ENCODE measurements around the gene CYP2A6. TPM values are rescaled to one million over a fixed set of nuclear protein-coding genes. Genes with fewer than 3 reads are reported as not detected.
A peak's percentile ranks its signal among the peaks of the same experiment; 100 is the strongest.
"Not testable (repeated sequence)": the region's sequence is repeated elsewhere in the genome, so short reads cannot be mapped to it uniquely, and the experiment has no call there.

CYP2A6 gene
- total and polyA plus RNA-seq, 2 donors from 2014 or later, result not detected

GRCh38 chr19:40842997-40843652 lies 7.1 kb downstream of the CYP2A6 start:
- FAIRE-seq; H3K27me3 ChIP-seq (ENCODE audit: control insufficient read depth, insufficient read depth, low read length); H3K9me3 ChIP-seq (ENCODE audit: control insufficient read depth in 2 of 3, insufficient read depth in 1 of 3, low read length in 3 of 3); H3K4me1 ChIP-seq (ENCODE audit: control insufficient read depth in 2 of 3, insufficient read depth in 2 of 3, low read depth in 1 of 3, low read length in 3 of 3); intact Hi-C loops (cut with DNase I); H3K9ac ChIP-seq (ENCODE audit: low read length in 3 of 3); H3K36me3 ChIP-seq (ENCODE audit: control insufficient read depth in 2 of 3, insufficient read depth in 3 of 3, low read length in 3 of 3); DNase-seq; H3K27ac ChIP-seq (ENCODE audit: low read depth in 2 of 2, low read length in 2 of 2): not testable (repeated sequence)
- H3K4me3 ChIP-seq (ENCODE audit: low read length in 3 of 3), result peak overlapping the region in 1 of 3 donors; percentile 24

GRCh38 chr19:40842012-40842411 lies 8.2 kb downstream of the CYP2A6 start:
- H3K36me3 ChIP-seq (ENCODE audit: control insufficient read depth in 2 of 3, insufficient read depth in 3 of 3, low read length in 3 of 3); intact Hi-C loops (cut with DNase I); FAIRE-seq; DNase-seq; H3K9me3 ChIP-seq (ENCODE audit: control insufficient read depth in 2 of 3, insufficient read depth in 1 of 3, low read length in 3 of 3); H3K27me3 ChIP-seq (ENCODE audit: control insufficient read depth, insufficient read depth, low read length); H3K4me1 ChIP-seq (ENCODE audit: control insufficient read depth in 2 of 3, insufficient read depth in 2 of 3, low read depth in 1 of 3, low read length in 3 of 3); H3K27ac ChIP-seq (ENCODE audit: low read depth in 2 of 2, low read length in 2 of 2); H3K4me3 ChIP-seq (ENCODE audit: low read length in 3 of 3); H3K9ac ChIP-seq (ENCODE audit: low read length in 3 of 3): not testable (repeated sequence)

DNA sequence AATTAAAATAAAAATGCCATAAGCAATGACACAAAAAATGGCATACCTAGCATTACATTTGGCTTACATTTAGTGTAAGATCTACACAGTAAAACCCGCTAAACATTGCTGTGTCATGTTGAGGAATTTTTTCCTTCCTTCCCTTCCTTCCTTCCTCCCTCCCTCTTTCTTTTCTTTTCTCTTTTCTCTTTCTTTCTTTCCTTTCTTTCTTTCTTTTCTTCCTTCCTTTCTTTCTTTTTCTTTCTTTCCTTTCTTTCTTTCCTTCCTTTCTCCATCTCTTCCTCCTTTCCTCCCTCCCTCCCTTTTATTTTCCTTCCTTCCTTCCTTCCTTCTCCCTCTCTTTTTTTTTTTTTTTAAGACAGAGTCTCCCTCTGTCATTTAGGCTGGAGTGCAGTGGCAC lies 11.8 kb downstream of the CYP2A6 start:
- H3K36me3 ChIP-seq (ENCODE audit: control insufficient read depth in 2 of 3, insufficient read depth in 3 of 3, low read length in 3 of 3); H3K9ac ChIP-seq (ENCODE audit: low read length in 3 of 3); H3K27me3 ChIP-seq (ENCODE audit: control insufficient read depth, insufficient read depth, low read length); H3K27ac ChIP-seq (ENCODE audit: low read depth in 2 of 2, low read length in 2 of 2); FAIRE-seq; H3K9me3 ChIP-seq (ENCODE audit: control insufficient read depth in 2 of 3, insufficient read depth in 1 of 3, low read length in 3 of 3); H3K4me3 ChIP-seq (ENCODE audit: low read length in 3 of 3); DNase-seq; H3K4me1 ChIP-seq (ENCODE audit: control insufficient read depth in 2 of 3, insufficient read depth in 2 of 3, low read depth in 1 of 3, low read length in 3 of 3); intact Hi-C loops (cut with DNase I): not testable (repeated sequence)

DNA sequence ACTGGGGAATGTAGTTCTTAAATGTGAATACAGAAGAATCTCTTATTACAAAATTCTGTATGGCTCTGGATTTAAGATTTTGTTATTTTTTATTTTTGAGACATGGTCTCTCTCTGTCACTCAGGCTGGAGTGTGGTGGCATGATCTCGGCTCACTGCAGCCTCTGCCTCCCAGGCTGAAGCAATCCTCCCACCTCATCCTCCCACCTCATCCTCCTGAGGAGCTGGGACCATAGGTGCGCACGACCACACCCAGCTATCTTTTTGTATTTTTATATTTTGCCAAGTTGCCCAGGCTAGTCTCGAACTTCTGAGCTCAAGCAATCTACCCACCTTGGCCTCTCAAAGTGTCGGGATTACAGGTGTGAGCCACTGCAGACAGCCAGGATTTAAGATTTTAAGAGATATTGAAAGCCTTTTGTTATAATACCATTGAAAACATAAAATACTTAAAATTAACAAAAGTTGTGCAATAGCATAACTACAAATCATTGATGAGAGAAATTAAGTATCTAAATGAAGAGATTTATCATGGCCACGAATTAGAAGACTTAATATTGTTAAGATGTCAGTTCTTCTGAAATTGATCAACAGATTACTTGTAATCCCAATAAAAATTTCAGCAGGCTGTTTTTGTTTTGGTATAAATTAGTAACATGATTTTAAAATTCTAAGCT lies 13.4 kb downstream of the CYP2A6 start:
- DNase-seq (no peak), FAIRE-seq (no peak)
- Histone ChIP-seq H3K36me3 (ENCODE audit: control insufficient read depth in 2 of 3, insufficient read depth in 3 of 3, low read length in 3 of 3) (no peaks in the 10 kb centered on the region), H3K4me1 (ENCODE audit: control insufficient read depth in 2 of 3, insufficient read depth in 2 of 3, low read depth in 1 of 3, low read length in 3 of 3) (no peaks in the 10 kb centered on the region), H3K27me3 (ENCODE audit: control insufficient read depth, insufficient read depth, low read length) (no peaks in the 10 kb centered on the region), H3K27ac (ENCODE audit: low read depth in 2 of 2, low read length in 2 of 2) (no peak overlapping the region), H3K9ac (ENCODE audit: low read length in 3 of 3) (no peak overlapping the region), H3K9me3 (ENCODE audit: control insufficient read depth in 2 of 3, insufficient read depth in 1 of 3, low read length in 3 of 3) (no peaks in the 10 kb centered on the region), H3K4me3 (ENCODE audit: low read length in 3 of 3) (no peak overlapping the region)
- no peak for TF ChIP-seq CTCF (IDR thresholded peaks at IDR 0.05; ENCODE audit: borderline replicate concordance, extremely low read depth, insufficient read depth)
- intact Hi-C loops (cut with DNase I), result no loop called here

- FAIRE-seq; H3K27ac ChIP-seq (ENCODE audit: low read depth in 2 of 2, low read length in 2 of 2); H3K36me3 ChIP-seq (ENCODE audit: control insufficient read depth in 2 of 3, insufficient read depth in 3 of 3, low read length in 3 of 3); H3K9ac ChIP-seq (ENCODE audit: low read length in 3 of 3); H3K27me3 ChIP-seq (ENCODE audit: control insufficient read depth, insufficient read depth, low read length); DNase-seq; H3K4me3 ChIP-seq (ENCODE audit: low read length in 3 of 3); H3K9me3 ChIP-seq (ENCODE audit: control insufficient read depth in 2 of 3, insufficient read depth in 1 of 3, low read length in 3 of 3); H3K4me1 ChIP-seq (ENCODE audit: control insufficient read depth in 2 of 3, insufficient read depth in 2 of 3, low read depth in 1 of 3, low read length in 3 of 3); intact Hi-C loops (cut with DNase I): not testable (repeated sequence)
These were observed 16.3 kb downstream of the CYP2A6 start for GRCh38 chr19:40833728-40834533.

DNA sequence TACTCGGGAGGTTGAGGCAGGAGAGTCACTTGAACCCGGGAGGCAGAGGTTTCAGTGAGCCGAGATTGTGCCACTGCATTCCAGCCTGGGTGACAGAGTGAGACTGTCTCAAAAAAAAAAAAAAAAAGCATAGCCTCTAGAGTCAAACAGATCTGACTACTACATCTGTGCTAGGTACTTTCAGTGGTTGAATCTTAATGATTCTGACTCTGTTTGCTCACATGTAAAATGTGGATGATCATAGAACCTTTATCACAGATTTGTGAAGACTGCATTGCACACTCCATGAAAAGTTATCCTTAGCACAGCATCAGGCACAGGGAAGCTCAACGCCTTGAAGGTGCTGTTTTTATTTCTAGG lies 17.8 kb downstream of the CYP2A6 start:
- FAIRE-seq; H3K4me1 ChIP-seq (ENCODE audit: control insufficient read depth in 2 of 3, insufficient read depth in 2 of 3, low read depth in 1 of 3, low read length in 3 of 3); H3K9me3 ChIP-seq (ENCODE audit: control insufficient read depth in 2 of 3, insufficient read depth in 1 of 3, low read length in 3 of 3); H3K27ac ChIP-seq (ENCODE audit: low read depth in 2 of 2, low read length in 2 of 2); H3K36me3 ChIP-seq (ENCODE audit: control insufficient read depth in 2 of 3, insufficient read depth in 3 of 3, low read length in 3 of 3); intact Hi-C loops (cut with DNase I); DNase-seq; H3K27me3 ChIP-seq (ENCODE audit: control insufficient read depth, insufficient read depth, low read length); H3K9ac ChIP-seq (ENCODE audit: low read length in 3 of 3); H3K4me3 ChIP-seq (ENCODE audit: low read length in 3 of 3): not testable (repeated sequence)

Measured in kidney (tissue), 14 donors.